H1 (cell line): Measurements from ENCODE around the gene LRBA. TPM values are rescaled to one million over a fixed set of nuclear protein-coding genes. Genes with fewer than 3 reads are reported as not detected.

Experiments
- CTCF ChIA-PET: fragments of 300-600 bp; sonication (Branson Sonifier 250); formaldehyde crosslinking; loops from one replicate; lab custom pipeline; 2021; ENCODE audit not compliant: partially characterized antibody; lab: Charles Lee
- POLR2A ChIA-PET: fragments of 300-600 bp; sonication (Branson Sonifier 250); formaldehyde crosslinking; loops from one replicate; lab custom pipeline; 2021; ENCODE audit warnings: inconsistent platforms; ENCODE audit not compliant: partially characterized antibody; lab: Charles Lee
- DNase-seq, 2 experiments: peaks; one replicate each; pipeline versions ENCODE4 v3.0.0 to v3.0.0-alpha.2; 2010 to 2022; ENCODE audit warnings: low spot score in 2 of 2, low read depth in 1 of 2, mixed read lengths in 1 of 2
- FAIRE-seq: peaks from 2 replicates; lab custom pipeline; 2011; peaks lifted over from hg19 to GRCh38; lab: Jason Lieb, UNC
- H2AFZ ChIP-seq: 2 replicates; pipeline ENCODE4 v1.8.1; 2012; ENCODE audit warnings: low read length, inconsistent platforms
- H2AK5ac ChIP-seq: 2 replicates; pipeline ENCODE4 v1.6.1; 2013; ENCODE audit warnings: low read depth, low read length
- H2BK120ac ChIP-seq: replicated peaks from 2 replicates; pipeline ENCODE3; 2013; ENCODE audit warnings: low read depth, low read length, inconsistent platforms
- H2BK12ac ChIP-seq: 2 replicates; pipeline ENCODE4 v1.6.1; 2013; ENCODE audit warnings: low read depth, low read length
- H2BK15ac ChIP-seq: 2 replicates; pipeline ENCODE4 v1.6.1; 2013; ENCODE audit warnings: low read length
- H2BK20ac ChIP-seq: 2 replicates; pipeline ENCODE4 v1.6.1; 2013; ENCODE audit warnings: low read length
- H2BK5ac ChIP-seq: 2 replicates; pipeline ENCODE4 v1.6.1; 2013; ENCODE audit warnings: low read depth, low read length
- H3K14ac ChIP-seq: 2 replicates; pipeline ENCODE4 v1.6.1; 2013; ENCODE audit warnings: inconsistent platforms; ENCODE audit not compliant: insufficient read length
- H3K18ac ChIP-seq: 2 replicates; pipeline ENCODE4 v1.6.1; 2013; ENCODE audit warnings: low read length; ENCODE audit errors: extremely low read depth
- H3K23ac ChIP-seq: 2 replicates; pipeline ENCODE4 v1.6.1; 2013; ENCODE audit warnings: inconsistent platforms; ENCODE audit not compliant: insufficient read length
- H3K23me2 ChIP-seq: 2 replicates; pipeline ENCODE4 v1.6.1; 2013; ENCODE audit warnings: low read depth, low read length
- H3K27ac ChIP-seq: 2 replicates; pipeline ENCODE4 v1.6.1; 2011; ENCODE audit warnings: low read depth, low read length, inconsistent platforms
- H3K27me3 ChIP-seq, 4 experiments: replicated peaks in 1 of 4; 1 replicate in 1 of 4; 2 replicates in 3 of 4; pipeline versions ENCODE4 v1.6.1 to v1.8.1; 2011 to 2013; ENCODE audit warnings: low read length in 3 of 4, mild to moderate bottlenecking in 3 of 4, inconsistent platforms in 2 of 4, mixed read lengths in 2 of 4, moderate library complexity in 1 of 4; ENCODE audit not compliant: control insufficient read depth in 3 of 4, insufficient read depth in 3 of 4; ENCODE audit errors: extremely low read depth in 1 of 4
- H3K36me3 ChIP-seq, 4 experiments: 2 replicates each; pipeline versions ENCODE4 v1.6.1 to v1.8.1; 2011 to 2013; ENCODE audit warnings: mild to moderate bottlenecking in 4 of 4, low read length in 3 of 4, moderate library complexity in 2 of 4, control low read depth in 1 of 4, inconsistent platforms in 1 of 4; ENCODE audit not compliant: insufficient read depth in 4 of 4, control insufficient read depth in 2 of 4
- H3K4ac ChIP-seq: replicated peaks from 2 replicates; pipeline ENCODE3; 2013; ENCODE audit warnings: low read length, low read depth, mixed read lengths, inconsistent platforms; ENCODE audit not compliant: insufficient read length
- H3K4me1 ChIP-seq, 4 experiments: replicated peaks in 1 of 4; 1 replicate in 1 of 4; 2 replicates in 3 of 4; pipeline versions ENCODE4 v1.6.1 to v1.8.1; 2011 to 2013; ENCODE audit warnings: low read length in 3 of 4, inconsistent platforms in 2 of 4, mixed read lengths in 1 of 4; ENCODE audit not compliant: insufficient read depth in 4 of 4, control insufficient read depth in 3 of 4
- H3K4me2 ChIP-seq, 2 experiments: 2 replicates each; pipeline versions ENCODE4 v1.6.1 to v1.8.1; 2011 to 2013; ENCODE audit warnings: low read depth in 2 of 2, low read length in 2 of 2, control low read depth in 1 of 2, inconsistent platforms in 1 of 2, mild to moderate bottlenecking in 1 of 2; ENCODE audit not compliant: insufficient read depth in 1 of 2
- H3K4me3 ChIP-seq, 4 experiments: fragments of 200-600, 300-600 bp in 1 of 4; sonication (generic), shearing (Covaris generic), sonication (Bioruptor Twin) in 1 of 4; 2 replicates each; pipeline versions ENCODE4 v1.5.1 to v1.8.1; 2011 to 2016; ENCODE audit warnings: low read length in 4 of 4, low read depth in 3 of 4, control low read depth in 2 of 4, inconsistent platforms in 2 of 4, mild to moderate bottlenecking in 2 of 4, mixed read lengths in 1 of 4, moderate library complexity in 1 of 4; ENCODE audit not compliant: insufficient read depth in 2 of 4; ENCODE audit errors: extremely low read depth in 1 of 4
- H3K56ac ChIP-seq: replicated peaks from 2 replicates; pipeline ENCODE3; 2013; ENCODE audit warnings: low read depth, mild to moderate bottlenecking, mixed read lengths, low read length, inconsistent platforms; ENCODE audit not compliant: insufficient read length
- H3K79me1 ChIP-seq: 2 replicates; pipeline ENCODE4 v1.6.1; 2013; ENCODE audit warnings: low read depth, low read length, control low read depth
- H3K79me2 ChIP-seq, 2 experiments: 2 replicates each; pipeline versions ENCODE4 v1.6.1 to v1.8.1; 2012 to 2013; ENCODE audit warnings: low read length in 2 of 2, mild to moderate bottlenecking in 2 of 2, inconsistent platforms in 1 of 2; ENCODE audit not compliant: insufficient read depth in 2 of 2, control insufficient read depth in 1 of 2
- H3K9ac ChIP-seq, 4 experiments: replicated peaks in 1 of 4; 1 replicate in 1 of 4; 2 replicates in 3 of 4; pipeline versions ENCODE4 v1.6.1 to v1.8.1; 2011 to 2013; ENCODE audit warnings: low read depth in 3 of 4, low read length in 3 of 4, control low read depth in 2 of 4, mild to moderate bottlenecking in 2 of 4, moderate library complexity in 2 of 4, inconsistent platforms in 1 of 4; ENCODE audit errors: extremely low read depth in 1 of 4
- H3K9me3 ChIP-seq, 2 experiments: 2 replicates each; pipeline versions ENCODE4 v1.6.1 to v1.8.1; 2012 to 2013; ENCODE audit warnings: mild to moderate bottlenecking in 2 of 2, moderate library complexity in 2 of 2, control low read depth in 1 of 2, inconsistent platforms in 1 of 2, low read depth in 1 of 2, low read length in 1 of 2, mixed read lengths in 1 of 2; ENCODE audit not compliant: insufficient read depth in 2 of 2
- H4K20me1 ChIP-seq, 2 experiments: replicated peaks in 1 of 2; 2 replicates each; pipeline versions ENCODE3 to v1.8.1; 2011 to 2013; ENCODE audit warnings: inconsistent platforms in 2 of 2, low read length in 2 of 2, mild to moderate bottlenecking in 1 of 2; ENCODE audit not compliant: insufficient read depth in 2 of 2, control insufficient read depth in 1 of 2
- H4K5ac ChIP-seq: 2 replicates; pipeline ENCODE4 v1.6.1; 2013; ENCODE audit warnings: low read length, low read depth, mixed read lengths, inconsistent platforms; ENCODE audit not compliant: insufficient read length
- H4K8ac ChIP-seq: 2 replicates; pipeline ENCODE4 v1.8.0; 2013; ENCODE audit warnings: mild to moderate bottlenecking, moderate library complexity, low read length, inconsistent platforms; ENCODE audit not compliant: insufficient read depth; ENCODE audit errors: extremely low read depth
- H4K91ac ChIP-seq: replicated peaks from 2 replicates; pipeline ENCODE3; 2013; ENCODE audit warnings: low read length, mixed read lengths, inconsistent platforms; ENCODE audit not compliant: insufficient read length
- CEBPB ChIP-seq: IDR thresholded peaks from 2 replicates; pipeline ENCODE4 v1.6.1; 2012; ENCODE audit warnings: low read depth, low read length
- POLR2A ChIP-seq, 2 experiments: IDR thresholded peaks; 1 replicate in 1 of 2; 2 replicates in 1 of 2; pipeline ENCODE4 v1.6.1; 2011; ENCODE audit warnings: low read depth in 2 of 2, low read length in 2 of 2, mild to moderate bottlenecking in 2 of 2; ENCODE audit errors: control extremely low read depth in 1 of 2
- WGBS, 2 experiments: shearing (Covaris generic) in 1 of 2; methylation state at CpG; one replicate each; pipeline versions ENCODE4 v1.1.6 to v1.1.7; 2013 to 2015; ENCODE audit warnings: low lambda C conversion rate in 2 of 2, mixed read lengths in 2 of 2, inconsistent platforms in 1 of 2, low coverage in 1 of 2, missing lambda C conversion rate in 1 of 2; ENCODE audit not compliant: insufficient replicate concordance in 2 of 2, insufficient coverage in 1 of 2, insufficient read length in 1 of 2; ENCODE audit errors: extremely low coverage in 1 of 2, missing lambda C conversion rate in 1 of 2; 5-methylcytosine and 5-hydroxymethylcytosine counted together
- polyA plus RNA-seq, 7 experiments: library from polyadenylated mRNA; depleted of rRNA in 3 of 7; stranded (reverse) in 5 of 7; unstranded in 2 of 7; fragments of >200 nt in 5 of 7; fragments of 200-250 nt in 2 of 7; gene quantifications; 1 replicate in 5 of 7; 2 replicates in 1 of 7; 4 replicates in 1 of 7; pipeline versions ENCODE4 v1.2.1 to v1.2.3, GENCODE V29; 2011 to 2013; ENCODE audit warnings: missing spikeins in 2 of 7, mixed read lengths in 2 of 7
- total RNA-seq: library from RNA; stranded (reverse); fragmentation: NEBNext Ultra II Directional; extraction: Animal tissue kit (Norgen Biotek cat#: 25700); gene quantifications from 2 replicates; pipeline ENCODE4 v1.2.1, GENCODE V29; 2021

LRBA gene
- total and polyA plus RNA-seq, 2 of the 8 experiments (the other 6 are each of a cell fraction or from before 2014, with no cell fraction given): 54.6 to 83.2 TPM

- Histone ChIP-seq H4K20me1 (no peaks in the 10 kb centered on the region), H3K27ac (no peak overlapping the region), H2BK12ac (no peak overlapping the region), H2BK15ac (no peak overlapping the region), H3K4me2 (no peak overlapping the region), H3K14ac (no peak overlapping the region), H2AFZ (no peak overlapping the region), H3K27me3 (no peaks in the 10 kb centered on the region), H2AK5ac (no peak overlapping the region), H3K23me2 (no peaks in the 10 kb centered on the region), H4K8ac (no peak overlapping the region), H3K4me3 (no peak overlapping the region), H3K9me3 (no peaks in the 10 kb centered on the region), H3K79me1 (no peaks in the 10 kb centered on the region), H2BK120ac (no peak overlapping the region), H3K56ac (no peak overlapping the region), H2BK20ac (no peak overlapping the region), H2BK5ac (no peak overlapping the region), H3K4ac (no peak overlapping the region), H4K91ac (no peak overlapping the region), H3K79me2 (peaks cover 0 to 25% of the 10 kb centered on the region in 2 experiments; a peak in 2 of 4 replicates), H3K4me1 (peaks cover 0 to 2% (median 0%) of the 10 kb centered on the region in 4 experiments; a peak in 2 of 7 replicates), H3K9ac (no peak overlapping the region), H3K36me3 (peaks cover 0 to 5% (median under 1%) of the 10 kb centered on the region in 4 experiments; a peak in 2 of 8 replicates), H3K18ac (no peak overlapping the region), H3K23ac (no peak overlapping the region)
- ChIA-PET CTCF (no interaction called here), POLR2A (interaction anchor here (1.7 kb wide), 1 partner anchor 9 kb away, joined by 5 read pairs; no protein-coding TSS in a partner anchor)
- 87% methylated on average over 2 of the region's 2 CpGs; no CpG with 5 or more reads in 1 of the 2 experiments for WGBS, 2 experiments
- no peak for DNase-seq
- no peak for FAIRE-seq
- TF ChIP-seq CEBPB (peak; percentile 48; the same call in 1 of the 2 replicates), POLR2A (IDR thresholded peaks at IDR 0.05; ENCODE audit: control extremely low read depth in 1 of 2, low read depth in 2 of 2, low read length in 2 of 2) (no peak)
- TF ChIP-seq, all 59 proteins: peak for 1
- no peak overlapping the region for H4K5ac ChIP-seq
These were observed 24.6 kb upstream of the LRBA start for GRCh38 chr4:151039733-151040132.
